T-helper 1 cell treated with Interleukin-12 subunit alpha and Interleukin-12 subunit beta and Interleukin-4 antibody, amounts not matched to agents 30 ng/mL and 1 ng/mL, for 36 hours (primary cell): ENCODE data around the gene ADAM22. TPM values are rescaled to one million over a fixed set of nuclear protein-coding genes. Genes with fewer than 3 reads are reported as not detected.

Experiments
- intact Hi-C: fragments of 100-400 bp; cut with micrococcal nuclease; formaldehyde crosslinking; loops from one replicate; pipeline ENCODE4 v1.15.1; 2024
- total RNA-seq: library from RNA; stranded (reverse); gene quantifications from 2 replicates; pipeline ENCODE4 v1.2.3, GENCODE V29; 2022

Gene ADAM22
- total RNA-seq, 1 donor from 2014 or later = 1.2 TPM

- intact Hi-C loops = no loop called here
These were observed 171.2 kb downstream of the ADAM22 start for GRCh38 chr7:88105231-88105630.

GRCh38 chr7:88106434-88106833 is 172.4 kb downstream of the ADAM22 start:
- intact Hi-C loops = no loop called here

- intact Hi-C loops = loop anchor here (5.0 kb wide), 2 partner anchors 232 to 602 kb away; partner anchors contain the start of genes DBF4 and SLC25A40
These were observed 175.6 kb downstream of the ADAM22 start for GRCh38 chr7:88109612-88110011.

- intact Hi-C loops = loop anchor here (1.0 to 5.0 kb wide), 4 partner anchors 234 to 799 kb away; partner anchors contain the start of genes DBF4 and SLC25A40
These were observed 177.2 kb downstream of the ADAM22 start for GRCh38 chr7:88111140-88111743.

GRCh38 chr7:88111954-88112471 is 178.0 kb downstream of the ADAM22 start:
- intact Hi-C loops = loop anchor here (1.0 to 5.0 kb wide), 4 partner anchors 235 to 800 kb away; partner anchors contain the start of genes DBF4 and SLC25A40

GRCh38 chr7:88115258-88115796 is 181.3 kb downstream of the ADAM22 start:
- intact Hi-C loops = no loop called here

- intact Hi-C loops = no loop called here
These were observed 181.8 kb downstream of the ADAM22 start for GRCh38 chr7:88115816-88116215.

- intact Hi-C loops = no loop called here
These were observed 182.3 kb downstream of the ADAM22 start for GRCh38 chr7:88116235-88116795.

- intact Hi-C loops = no loop called here
These were observed 183.3 kb downstream of the ADAM22 start for GRCh38 chr7:88117325-88117724.

GRCh38 chr7:88121335-88121734 is 187.3 kb downstream of the ADAM22 start:
- intact Hi-C loops = no loop called here

GRCh38 chr7:88127637-88128290 is 193.7 kb downstream of the ADAM22 start:
- intact Hi-C loops = no loop called here

- intact Hi-C loops = no loop called here
These were observed 198.7 kb downstream of the ADAM22 start for GRCh38 chr7:88132725-88133124.

GRCh38 chr7:88140947-88141346 is 206.9 kb downstream of the ADAM22 start:
- intact Hi-C loops = no loop called here

- intact Hi-C loops = no loop called here
These were observed 207.4 kb downstream of the ADAM22 start for GRCh38 chr7:88141479-88141878.

- intact Hi-C loops = no loop called here
These were observed 207.9 kb downstream of the ADAM22 start for GRCh38 chr7:88141953-88142352.

- intact Hi-C loops = no loop called here
These were observed 212.6 kb downstream of the ADAM22 start for GRCh38 chr7:88146616-88147015.

GRCh38 chr7:88147341-88147740 is 213.3 kb downstream of the ADAM22 start:
- intact Hi-C loops = no loop called here

- intact Hi-C loops = no loop called here
These were observed 213.9 kb downstream of the ADAM22 start for GRCh38 chr7:88147949-88148348.

- intact Hi-C loops = no loop called here
These were observed 216.0 kb downstream of the ADAM22 start for GRCh38 chr7:88150033-88150432.

GRCh38 chr7:88151119-88151790 is 217.2 kb downstream of the ADAM22 start:
- intact Hi-C loops = no loop called here

GRCh38 chr7:88153378-88153777 is 219.3 kb downstream of the ADAM22 start:
- intact Hi-C loops = no loop called here
